HG03196 (cell line): ENCODE data around the gene MLKL.
"Not testable (repeated sequence)": the region's sequence is repeated elsewhere in the genome, so short reads cannot be mapped to it uniquely, and the experiment has no call there.

ENCODE experiments used
- ATAC-seq: cut with Tn5 transposase; IDR thresholded peaks from one replicate; pipeline ENCODE4 v1.9.1; 2021; ENCODE audit not compliant: unreplicated experiment

The MLKL gene

DNA sequence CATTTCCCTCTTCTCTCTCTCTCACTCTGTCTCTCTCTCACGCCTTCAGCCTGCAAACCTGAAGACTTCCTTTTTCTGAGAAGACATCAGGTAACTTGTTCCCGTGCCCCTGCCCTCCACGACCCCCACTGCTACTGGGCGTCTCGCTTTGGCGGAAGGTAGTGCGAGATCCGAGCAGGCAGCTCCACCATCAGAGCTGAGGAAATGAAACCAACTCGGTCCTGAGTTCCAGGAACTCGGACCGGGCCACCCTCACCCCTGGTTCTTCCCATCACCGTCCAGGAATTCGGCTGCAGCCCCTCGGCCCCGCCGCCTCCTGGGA is 585 bp downstream of the MLKL start:
- ATAC-seq, result peak; percentile 4

DNA sequence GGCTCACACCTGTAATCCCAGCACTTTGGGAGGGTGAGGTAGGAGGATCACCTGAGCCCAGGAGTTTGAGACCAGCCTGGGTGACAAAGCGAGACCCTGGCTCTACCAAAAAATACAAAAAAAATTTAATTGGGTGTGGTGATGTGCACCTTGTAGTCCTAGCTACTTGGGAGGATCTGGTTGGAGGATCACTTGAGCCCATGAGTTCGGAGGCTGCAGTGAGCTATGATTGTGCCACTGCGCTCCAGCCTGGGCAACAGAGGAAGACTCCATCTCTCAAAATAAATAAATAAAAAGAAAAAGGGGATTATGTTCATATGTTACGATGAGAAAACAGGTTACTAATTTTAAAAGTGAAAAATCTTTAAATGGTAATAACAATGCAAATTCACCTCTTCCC is 996 bp downstream of the MLKL start:
- ATAC-seq, result no peak

DNA sequence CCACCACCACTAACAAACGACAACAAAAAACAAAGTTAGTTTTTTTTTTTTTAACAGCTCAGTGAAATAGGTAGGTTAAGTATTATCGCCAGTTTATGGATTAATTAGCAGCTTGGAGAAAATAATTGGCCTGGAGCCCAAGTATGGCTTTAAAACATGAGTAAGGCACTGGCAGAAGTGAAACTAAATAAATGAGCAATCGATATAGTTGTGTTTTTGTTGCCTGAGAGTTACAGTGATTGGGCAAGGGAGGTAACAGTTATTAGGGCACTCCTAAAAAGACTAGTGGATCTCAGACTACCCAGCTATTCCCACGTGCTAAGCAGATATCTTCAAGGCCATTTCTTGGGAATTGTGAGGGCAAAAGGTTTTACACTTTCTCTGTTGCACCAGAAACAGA is 2.4 kb downstream of the MLKL start:
- no peak for ATAC-seq

DNA sequence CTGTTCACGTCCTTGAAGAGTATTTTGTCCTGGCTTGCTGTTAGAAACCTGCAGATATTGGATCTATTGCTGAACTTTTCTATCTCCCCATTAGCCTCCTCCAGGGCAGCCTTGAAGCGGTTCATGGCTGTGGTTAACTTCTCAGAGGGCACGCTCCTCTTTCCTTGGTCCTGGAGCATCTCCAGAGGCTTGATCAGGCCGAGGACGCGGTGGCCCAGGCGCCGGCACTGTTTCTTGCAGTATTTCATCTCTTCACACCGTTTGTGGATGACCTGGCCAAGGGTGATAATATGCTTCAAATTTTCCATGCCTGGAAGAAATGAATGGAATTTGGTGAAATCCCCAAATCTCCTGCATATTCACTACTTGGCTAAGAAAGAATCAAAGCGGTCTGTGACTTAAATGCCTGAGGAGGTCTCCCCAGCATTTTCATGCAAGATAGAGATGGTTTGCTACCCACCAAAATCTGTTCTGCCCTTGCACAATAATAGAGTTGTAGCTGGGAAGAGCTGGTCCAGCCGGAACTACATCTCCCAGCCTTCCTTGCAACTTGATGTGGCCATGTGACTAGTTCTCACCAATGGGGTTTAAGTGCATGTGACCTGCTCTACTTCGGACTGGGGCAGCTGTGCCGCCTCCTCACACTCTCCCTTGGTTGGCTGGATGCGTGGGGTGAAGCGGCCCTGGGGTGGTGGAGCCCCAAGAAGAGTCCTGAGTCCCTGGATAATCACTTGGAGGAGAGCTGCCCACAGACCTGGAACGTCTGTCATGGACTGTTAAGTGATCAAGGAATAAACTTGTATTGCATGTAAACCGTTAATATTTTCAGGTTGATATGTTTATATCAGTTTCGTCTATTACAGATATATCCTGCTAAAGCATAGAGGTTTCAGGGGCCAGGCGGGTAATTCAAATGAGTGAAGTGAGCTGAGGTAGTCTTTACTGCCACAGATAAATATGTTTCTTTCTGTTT is 4.9 kb downstream of the MLKL start:
- peak; percentile 84 for ATAC-seq

DNA sequence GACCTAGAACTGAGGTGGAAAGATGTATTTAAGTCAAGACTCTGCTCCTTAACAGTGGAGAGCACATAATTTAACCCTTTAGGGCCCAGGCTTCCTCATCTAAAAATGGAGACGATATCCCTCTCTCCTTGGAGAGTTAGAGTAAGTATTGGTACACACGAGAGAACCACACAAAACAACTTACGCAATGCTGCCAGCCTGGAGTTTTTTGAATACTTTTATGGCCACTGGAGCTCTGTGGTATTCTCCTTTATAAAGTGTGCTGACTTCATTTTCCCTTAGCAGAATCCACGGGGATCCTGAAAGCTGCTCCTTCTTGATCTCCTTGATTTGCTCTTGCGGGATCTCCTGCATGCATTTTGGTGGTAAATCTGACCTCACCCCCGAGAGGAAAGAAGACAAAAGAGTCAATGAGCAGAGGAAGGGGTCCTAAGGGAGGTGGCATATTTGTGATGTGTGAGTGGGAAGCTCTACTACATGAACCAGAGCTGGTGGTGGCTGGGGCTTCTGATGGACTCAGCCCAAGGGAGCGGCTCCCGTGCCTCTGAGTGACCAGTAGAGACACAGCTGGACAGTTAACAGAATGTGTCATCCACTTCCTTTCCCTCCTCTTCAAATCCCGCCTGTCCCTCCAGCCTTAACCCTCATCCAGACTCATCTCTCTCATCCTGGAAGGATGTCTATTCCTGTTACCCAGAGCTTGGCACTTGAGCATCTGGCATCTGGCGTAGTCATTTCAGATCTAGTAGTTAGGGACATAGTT is 9.4 kb downstream of the MLKL start:
- ATAC-seq, result no peak

GRCh38 chr16:74682556-74682955 is 18.1 kb downstream of the MLKL start:
- ATAC-seq, result no peak

DNA sequence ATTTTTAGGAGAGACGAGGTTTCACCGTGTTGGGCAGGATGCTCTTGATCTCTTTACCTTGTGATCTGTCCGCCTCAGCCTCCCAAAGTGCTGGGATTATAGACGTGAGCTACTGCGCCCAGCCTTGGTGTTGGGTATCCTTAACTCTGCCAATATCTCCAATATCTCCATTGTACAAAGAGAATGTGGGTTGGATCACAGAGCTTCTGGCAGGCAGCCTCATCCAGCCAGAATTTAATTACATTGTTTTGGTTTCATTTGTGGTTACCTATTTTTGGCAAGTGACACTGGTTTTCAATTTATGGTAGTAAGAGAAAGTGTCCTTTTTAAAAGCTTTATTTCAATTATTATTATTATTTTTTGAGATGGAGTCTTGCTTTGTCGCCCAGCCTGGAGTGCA is 20.0 kb downstream of the MLKL start:
- no peak for ATAC-seq

DNA sequence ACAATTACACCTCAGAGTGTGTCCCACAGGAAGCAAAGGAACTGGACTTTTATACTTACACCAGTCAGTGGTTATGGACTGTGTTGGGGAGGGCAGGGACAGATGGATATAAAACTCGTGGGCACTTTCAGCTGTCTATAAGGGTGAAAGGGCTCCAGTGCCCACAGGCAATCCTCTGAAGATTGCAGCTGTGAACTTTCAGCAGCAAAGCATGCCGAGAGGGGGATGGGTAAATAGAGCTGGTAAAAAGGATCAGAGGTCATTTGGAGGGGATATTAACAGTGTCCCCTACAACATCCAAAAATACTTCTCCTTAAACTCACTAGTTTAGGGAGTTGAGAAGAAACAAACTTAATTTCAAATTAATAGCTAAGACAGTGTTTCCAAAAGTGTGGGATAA is 20.7 kb downstream of the MLKL start:
- ATAC-seq, result no peak

GRCh38 chr16:74677868-74678267 is 22.8 kb downstream of the MLKL start:
- ATAC-seq, result no peak

- ATAC-seq, result no peak
Observed at GRCh38 chr16:74673876-74674275, 26.8 kb downstream of the MLKL start.

DNA sequence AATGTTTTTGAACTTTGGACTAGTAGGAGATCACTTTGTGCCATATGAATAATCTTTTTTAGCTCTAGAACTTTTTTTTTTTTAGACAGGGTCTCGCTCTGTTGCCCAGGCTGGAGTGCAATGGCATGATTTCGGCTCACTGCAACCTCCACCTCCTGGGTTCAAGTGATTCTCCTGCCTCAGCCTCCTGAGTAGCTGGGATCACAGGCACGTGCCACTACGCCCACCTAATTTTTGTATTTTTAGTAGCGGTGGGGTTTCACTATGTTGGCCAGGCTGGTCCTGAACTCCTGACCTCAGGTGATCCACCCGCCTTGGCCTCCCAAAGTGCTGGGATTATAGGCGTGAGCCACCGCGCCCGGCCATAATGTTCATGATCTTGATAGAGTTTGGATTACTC is 31.8 kb downstream of the MLKL start:
- ATAC-seq, result not testable (repeated sequence)

- no peak for ATAC-seq
Observed at GRCh38 chr16:74667255-74667700, 33.4 kb downstream of the MLKL start.

DNA sequence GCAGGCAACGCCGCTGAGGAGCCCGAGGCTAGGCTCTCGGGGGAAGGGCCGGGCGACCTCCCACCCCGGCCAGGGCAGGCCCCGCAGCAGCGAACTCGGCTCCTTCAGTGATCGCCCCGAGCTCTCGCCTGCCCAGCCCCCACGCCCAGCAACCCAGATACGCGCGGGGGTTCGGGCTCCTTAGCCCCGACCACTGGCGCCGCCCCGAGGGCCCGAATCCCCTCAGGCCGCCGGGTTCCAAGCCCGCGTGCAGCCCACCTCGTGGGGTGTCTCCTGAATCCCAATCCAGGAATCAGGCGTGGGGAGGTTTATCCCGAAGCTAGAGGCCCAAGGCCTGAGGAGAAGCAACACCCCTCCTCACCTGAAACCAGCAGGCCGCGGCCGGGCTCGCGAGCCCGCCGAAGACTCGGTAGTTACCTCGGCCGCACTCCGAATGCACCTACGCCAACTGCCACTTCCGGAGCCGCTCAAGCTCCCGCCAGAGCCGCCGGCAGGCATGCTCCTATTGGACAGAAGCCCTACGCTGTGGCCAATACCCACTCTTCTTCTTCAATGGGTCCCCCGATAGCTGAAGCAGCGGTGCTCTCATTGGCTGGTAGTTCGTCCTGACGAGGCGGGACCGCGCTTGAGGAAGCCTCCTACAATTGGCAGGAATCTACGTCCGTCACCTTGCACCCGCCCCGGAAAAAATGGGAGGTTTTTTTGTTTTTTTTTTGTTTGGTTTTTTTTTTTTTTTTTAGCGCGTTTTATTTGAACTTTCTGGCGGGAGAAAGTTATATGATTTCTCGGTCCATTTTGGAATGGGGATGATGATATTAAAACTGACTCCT is 34.0 kb downstream of the MLKL start, which contains the start of gene RFWD3:
Gene RFWD3 (minus strand): TSS at position 453 of the 830 bp plus-strand sequence. CDS start 5,428 bp downstream, outside the sequence.
- ATAC-seq, result peak; percentile 100

GRCh38 chr16:74666010-74666421 is 34.6 kb downstream of the MLKL start:
- no peak for ATAC-seq

DNA sequence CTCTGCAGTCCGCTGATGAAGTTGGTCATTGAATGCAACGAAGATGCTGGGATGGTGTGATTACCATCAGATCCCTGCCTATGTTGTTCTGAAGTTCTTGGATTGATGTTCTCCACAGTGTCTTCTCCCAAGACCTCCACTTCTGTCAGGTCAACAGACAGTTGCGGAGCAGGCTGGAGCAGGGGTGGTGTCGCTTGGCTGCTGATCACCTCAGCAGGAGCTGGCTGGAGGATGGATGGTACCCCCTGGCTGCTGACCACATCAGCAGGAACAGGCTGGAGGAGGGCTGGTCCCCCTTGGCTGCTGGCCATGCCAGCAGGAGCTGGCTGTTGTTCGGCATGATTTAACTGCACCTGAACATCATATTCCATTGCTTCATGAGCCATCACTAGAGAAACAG is 39.6 kb downstream of the MLKL start:
- no peak for ATAC-seq

- no peak for ATAC-seq
Observed at GRCh38 chr16:74660383-74660782, 40.3 kb downstream of the MLKL start.

DNA sequence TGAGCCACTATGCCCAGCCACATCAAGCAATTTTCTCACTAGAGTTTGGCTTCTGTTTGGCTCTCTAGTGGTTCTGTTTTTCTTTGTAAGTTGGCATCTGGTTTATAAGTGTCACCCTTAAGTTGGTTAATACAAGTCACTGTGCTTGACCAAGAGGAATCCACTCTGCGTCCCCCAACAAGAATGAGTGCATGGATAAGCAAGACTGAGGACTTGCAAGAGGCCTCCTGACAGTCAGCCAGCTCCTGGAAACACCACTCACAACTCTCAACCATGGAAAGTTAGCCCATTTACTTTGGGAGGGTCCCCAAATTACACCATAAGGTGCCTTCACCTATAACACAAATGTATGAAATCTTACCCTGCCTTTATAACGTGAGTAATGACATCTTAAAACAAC is 41.6 kb downstream of the MLKL start:
- no peak for ATAC-seq

DNA sequence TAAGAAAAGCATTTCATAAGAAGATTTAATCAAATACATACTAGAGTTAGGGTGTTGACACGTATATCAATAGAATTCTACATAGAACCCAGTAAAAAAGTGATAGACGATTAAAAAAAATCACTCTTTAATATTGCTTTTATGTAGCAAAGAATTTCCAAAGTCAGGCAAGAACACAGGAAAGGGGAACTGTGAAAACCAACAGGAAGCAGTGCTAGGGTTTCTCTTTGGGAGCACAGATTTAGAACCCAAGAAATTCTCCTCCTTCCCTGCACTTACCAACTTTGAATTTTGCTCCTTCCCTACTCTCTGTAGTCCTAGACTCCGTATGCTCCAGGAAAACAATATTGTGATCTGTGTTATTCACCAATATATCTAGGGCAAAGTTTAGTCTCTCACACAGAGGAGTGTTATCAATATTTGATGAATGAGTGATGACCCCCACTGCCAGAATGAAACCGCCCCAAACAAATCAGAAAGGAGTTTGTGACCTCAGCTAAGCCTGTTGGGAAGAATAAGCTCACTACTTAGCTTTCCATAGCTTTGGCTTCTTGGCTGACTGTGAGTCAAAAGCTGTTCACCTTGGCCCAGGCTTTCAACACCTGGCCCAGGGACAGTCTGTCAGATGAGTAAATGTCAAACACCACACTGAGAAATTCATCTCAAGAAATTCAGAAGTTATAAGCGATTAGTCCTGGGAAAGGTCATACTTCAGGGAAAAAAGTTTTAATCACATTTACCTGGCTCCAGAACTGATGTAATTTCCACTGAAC is 42.6 kb downstream of the MLKL start:
- ATAC-seq, result no peak

- no peak for ATAC-seq
Observed at GRCh38 chr16:74654536-74655050, 46.1 kb downstream of the MLKL start.

DNA sequence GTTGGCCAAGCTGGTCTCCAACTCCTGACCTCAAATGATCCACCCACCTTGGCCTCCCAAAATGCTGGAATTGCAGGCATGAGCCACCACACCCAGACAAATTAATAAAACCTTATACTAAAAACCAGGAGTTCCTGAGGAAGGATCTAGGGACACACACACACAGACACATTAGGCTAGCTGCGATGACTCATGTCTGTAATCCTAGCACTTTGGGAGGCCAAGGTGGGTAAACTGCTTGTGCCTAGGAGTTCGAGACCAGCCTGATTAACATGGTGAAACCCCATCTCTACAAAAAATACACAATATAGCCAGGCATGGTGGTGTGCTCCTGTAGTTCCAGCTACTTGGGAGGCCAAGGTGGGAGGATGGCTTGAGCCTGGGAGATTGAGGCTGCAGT is 47.8 kb downstream of the MLKL start:
- ATAC-seq, result not testable (repeated sequence)
